ENCODE measurements around the gene DACH2. TPM values are rescaled to one million over a fixed set of nuclear protein-coding genes. Genes with fewer than 3 reads are reported as not detected.

DACH2 gene
- 0.34 and 0.51 TPM in 2 replicates for polyA plus RNA-seq (2013)

DNA sequence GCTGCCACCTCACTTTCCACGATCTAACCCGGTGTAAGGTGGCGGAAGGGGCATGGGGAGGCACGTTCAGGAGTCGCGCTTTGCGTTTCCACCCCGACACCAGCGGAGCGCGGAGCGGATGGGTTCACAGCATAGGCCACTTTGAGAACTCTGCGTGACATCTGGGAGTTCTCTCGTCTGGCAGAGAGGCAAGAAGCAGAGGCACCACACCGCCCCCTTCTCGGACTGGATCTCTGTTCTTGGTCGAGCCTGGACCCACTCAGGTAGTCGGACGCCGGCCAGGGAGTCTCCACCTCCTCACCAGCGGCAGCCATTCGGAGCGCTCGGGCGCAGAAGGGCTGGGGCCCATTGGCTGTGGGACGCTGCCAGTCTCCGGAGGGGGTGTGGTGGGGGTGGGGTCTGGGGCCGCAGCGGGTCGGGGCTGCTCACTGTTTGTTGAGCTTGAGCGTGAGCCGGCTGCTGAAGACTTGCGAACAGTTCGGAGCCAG lies at the start of gene DACH2:
DACH2 (plus strand) TSS at position 428 of the 488 bp plus-strand sequence.
- Histone ChIP-seq H3K79me2 (ENCODE audit: control insufficient read depth, insufficient read depth, low read length, poor library complexity) (no peaks in the 10 kb centered on the region), H2AFZ (ENCODE audit: insufficient read depth, low read length, poor library complexity) (peak within 1 kb of the TSS; percentile 54), H3K9ac (ENCODE audit: low read length) (no peak within 1 kb of the TSS), H3K27me3 (ENCODE audit: insufficient read depth, low read length) (peaks cover 9% of the 10 kb centered on the region), H3K27ac (ENCODE audit: low read depth, low read length) (no peak within 1 kb of the TSS), H3K9me3 (ENCODE audit: insufficient read depth, low read depth, low read length) (no peaks in the 10 kb centered on the region), H3K4me1 (ENCODE audit: control insufficient read depth in 1 of 2, insufficient read depth in 2 of 2, low read length in 2 of 2) (peaks cover 0 to 5% of the 10 kb centered on the region in 2 experiments), H3K4me2 (ENCODE audit: low read length) (peak within 1 kb of the TSS; percentile 99), H3K36me3 (ENCODE audit: control insufficient read depth in 1 of 2, insufficient read depth in 2 of 2, low read length in 2 of 2) (no peaks in the 10 kb centered on the region), H3K14ac (ENCODE audit: low read length) (no peak within 1 kb of the TSS), H4K91ac (ENCODE audit: low read depth, low read length) (no peak within 1 kb of the TSS), H2BK5ac (ENCODE audit: low read depth, low read length, poor library complexity) (no peak within 1 kb of the TSS), H3K23ac (ENCODE audit: low read length) (no peak within 1 kb of the TSS), H3K4me3 (ENCODE audit: low read depth, low read length) (peak within 1 kb of the TSS; percentile 81), H4K12ac (ENCODE audit: low read depth, low read length) (no peak within 1 kb of the TSS), H2AK5ac (ENCODE audit: low read length) (no peak within 1 kb of the TSS), H3K4ac (ENCODE audit: low read depth, low read length) (no peak within 1 kb of the TSS), H2BK12ac (ENCODE audit: low read length) (no peak within 1 kb of the TSS), H3K18ac (ENCODE audit: low read length) (no peak within 1 kb of the TSS), H3K79me1 (ENCODE audit: low read length) (no peaks in the 10 kb centered on the region), H2BK120ac (ENCODE audit: insufficient read depth, low read length, poor library complexity) (no peak within 1 kb of the TSS), H4K8ac (ENCODE audit: low read depth, low read length) (no peak within 1 kb of the TSS)
- whole genome bisulfite sequencing (ENCODE audit: extremely low coverage, insufficient coverage, insufficient read length): no CpG with 5 or more reads among the region's 34 CpGs
- DNase-seq: peak; percentile 53 to 56

- Histone ChIP-seq H3K27me3 (ENCODE audit: insufficient read depth, low read length) (no peaks in the 10 kb centered on the region), H3K79me1 (ENCODE audit: low read length) (no peaks in the 10 kb centered on the region)
Measured at GRCh38 chrX:86102341-86102740, 45.9 kb upstream of the DACH2 start.

GRCh38 chrX:86103061-86103460 lies 45.2 kb upstream of the DACH2 start:
- Histone ChIP-seq H3K27me3 (ENCODE audit: insufficient read depth, low read length) (no peaks in the 10 kb centered on the region), H3K18ac (ENCODE audit: low read length) (no peak overlapping the region), H2BK5ac (ENCODE audit: low read depth, low read length, poor library complexity) (no peak overlapping the region), H3K4me2 (ENCODE audit: low read length) (no peak overlapping the region), H3K79me1 (ENCODE audit: low read length) (no peaks in the 10 kb centered on the region), H3K36me3 (ENCODE audit: control insufficient read depth in 1 of 2, insufficient read depth in 2 of 2, low read length in 2 of 2) (no peaks in the 10 kb centered on the region), H3K4ac (ENCODE audit: low read depth, low read length) (no peak overlapping the region), H2AFZ (ENCODE audit: insufficient read depth, low read length, poor library complexity) (no peak overlapping the region), H2BK120ac (ENCODE audit: insufficient read depth, low read length, poor library complexity) (no peak overlapping the region), H2BK12ac (ENCODE audit: low read length) (no peak overlapping the region), H4K8ac (ENCODE audit: low read depth, low read length) (no peak overlapping the region), H4K12ac (ENCODE audit: low read depth, low read length) (no peak overlapping the region), H2AK5ac (ENCODE audit: low read length) (no peak overlapping the region), H3K4me3 (ENCODE audit: low read depth, low read length) (no peak overlapping the region), H3K27ac (ENCODE audit: low read depth, low read length) (no peak overlapping the region), H3K23ac (ENCODE audit: low read length) (no peak overlapping the region), H3K9me3 (ENCODE audit: insufficient read depth, low read depth, low read length) (no peaks in the 10 kb centered on the region), H3K9ac (ENCODE audit: low read length) (no peak overlapping the region), H3K79me2 (ENCODE audit: control insufficient read depth, insufficient read depth, low read length, poor library complexity) (no peaks in the 10 kb centered on the region), H3K14ac (ENCODE audit: low read length) (no peak overlapping the region), H4K91ac (ENCODE audit: low read depth, low read length) (no peak overlapping the region), H3K4me1 (ENCODE audit: control insufficient read depth in 1 of 2, insufficient read depth in 2 of 2, low read length in 2 of 2) (no peaks in the 10 kb centered on the region)
- DNase-seq: peak; percentile 10 to 22
- no CpG with 5 or more reads among the region's 1 CpG for WGBS (ENCODE audit: extremely low coverage, insufficient coverage, insufficient read length)

More at GRCh38 chrX:86102341-86102740, 45.9 kb upstream of the DACH2 start:
- H3K79me2 ChIP-seq (ENCODE audit: control insufficient read depth, insufficient read depth, low read length, poor library complexity): no peaks in the 10 kb centered on the region
- no peak overlapping the region for H4K91ac ChIP-seq (ENCODE audit: low read depth, low read length)
- no peak overlapping the region for H3K18ac ChIP-seq (ENCODE audit: low read length)
- no peak overlapping the region for H3K4me3 ChIP-seq (ENCODE audit: low read depth, low read length)
- H3K4me1 ChIP-seq (ENCODE audit: control insufficient read depth in 1 of 2, insufficient read depth in 2 of 2, low read length in 2 of 2): no peaks in the 10 kb centered on the region
- H2BK5ac ChIP-seq (ENCODE audit: low read depth, low read length, poor library complexity): no peak overlapping the region
- no peak overlapping the region for H4K12ac ChIP-seq (ENCODE audit: low read depth, low read length)
- no peak overlapping the region for H2AK5ac ChIP-seq (ENCODE audit: low read length)
- no peak overlapping the region for H2BK12ac ChIP-seq (ENCODE audit: low read length)
- H2BK120ac ChIP-seq (ENCODE audit: insufficient read depth, low read length, poor library complexity): no peak overlapping the region
- H3K9ac ChIP-seq (ENCODE audit: low read length): no peak overlapping the region
- H3K9me3 ChIP-seq (ENCODE audit: insufficient read depth, low read depth, low read length): no peaks in the 10 kb centered on the region
- H3K4ac ChIP-seq (ENCODE audit: low read depth, low read length): no peak overlapping the region
- no peak for DNase-seq
- no peak overlapping the region for H3K27ac ChIP-seq (ENCODE audit: low read depth, low read length)
- no CpG with 5 or more reads among the region's 2 CpGs for WGBS (ENCODE audit: extremely low coverage, insufficient coverage, insufficient read length)
- H2AFZ ChIP-seq (ENCODE audit: insufficient read depth, low read length, poor library complexity): no peak overlapping the region
- no peak overlapping the region for H3K23ac ChIP-seq (ENCODE audit: low read length)
- H3K14ac ChIP-seq (ENCODE audit: low read length): no peak overlapping the region
- H3K4me2 ChIP-seq (ENCODE audit: low read length): no peak overlapping the region
- no peaks in the 10 kb centered on the region for H3K36me3 ChIP-seq (ENCODE audit: control insufficient read depth in 1 of 2, insufficient read depth in 2 of 2, low read length in 2 of 2)
- no peak overlapping the region for H4K8ac ChIP-seq (ENCODE audit: low read depth, low read length)

GRCh38 chrX:86104526-86104925 lies 43.7 kb upstream of the DACH2 start:
- no peak overlapping the region for H3K9ac ChIP-seq (ENCODE audit: low read length)
- H3K4me2 ChIP-seq (ENCODE audit: low read length): no peak overlapping the region
- H3K4me1 ChIP-seq (ENCODE audit: control insufficient read depth in 1 of 2, insufficient read depth in 2 of 2, low read length in 2 of 2): no peaks in the 10 kb centered on the region
- H3K79me2 ChIP-seq (ENCODE audit: control insufficient read depth, insufficient read depth, low read length, poor library complexity): no peaks in the 10 kb centered on the region
- H2BK12ac ChIP-seq (ENCODE audit: low read length): no peak overlapping the region
- H2AK5ac ChIP-seq (ENCODE audit: low read length): no peak overlapping the region
- no peak overlapping the region for H3K18ac ChIP-seq (ENCODE audit: low read length)
- no peaks in the 10 kb centered on the region for H3K36me3 ChIP-seq (ENCODE audit: control insufficient read depth in 1 of 2, insufficient read depth in 2 of 2, low read length in 2 of 2)
- H2AFZ ChIP-seq (ENCODE audit: insufficient read depth, low read length, poor library complexity): no peak overlapping the region
- no peak overlapping the region for H3K27ac ChIP-seq (ENCODE audit: low read depth, low read length)
- no peak overlapping the region for H4K91ac ChIP-seq (ENCODE audit: low read depth, low read length)
- no peak overlapping the region for H4K12ac ChIP-seq (ENCODE audit: low read depth, low read length)
- no peak overlapping the region for H3K14ac ChIP-seq (ENCODE audit: low read length)
- no peaks in the 10 kb centered on the region for H3K9me3 ChIP-seq (ENCODE audit: insufficient read depth, low read depth, low read length)
- no peaks in the 10 kb centered on the region for H3K79me1 ChIP-seq (ENCODE audit: low read length)
- DNase-seq: no peak
- no peaks in the 10 kb centered on the region for H3K27me3 ChIP-seq (ENCODE audit: insufficient read depth, low read length)
- no peak overlapping the region for H3K4me3 ChIP-seq (ENCODE audit: low read depth, low read length)
- H2BK5ac ChIP-seq (ENCODE audit: low read depth, low read length, poor library complexity): no peak overlapping the region
- no peak overlapping the region for H3K23ac ChIP-seq (ENCODE audit: low read length)
- no peak overlapping the region for H2BK120ac ChIP-seq (ENCODE audit: insufficient read depth, low read length, poor library complexity)
- WGBS (ENCODE audit: extremely low coverage, insufficient coverage, insufficient read length): no CpG with 5 or more reads among the region's 1 CpG
- H4K8ac ChIP-seq (ENCODE audit: low read depth, low read length): no peak overlapping the region
- H3K4ac ChIP-seq (ENCODE audit: low read depth, low read length): no peak overlapping the region

Measured in trophoblast cell (in vitro differentiated cells and primary cell).